Measurements from ENCODE around the gene LRRC36.
A peak's percentile ranks its signal among the peaks of the same experiment; 100 is the strongest.
"Not testable (repeated sequence)": the region's sequence is repeated elsewhere in the genome, so short reads cannot be mapped to it uniquely, and the experiment has no call there.

The LRRC36 gene

DNA sequence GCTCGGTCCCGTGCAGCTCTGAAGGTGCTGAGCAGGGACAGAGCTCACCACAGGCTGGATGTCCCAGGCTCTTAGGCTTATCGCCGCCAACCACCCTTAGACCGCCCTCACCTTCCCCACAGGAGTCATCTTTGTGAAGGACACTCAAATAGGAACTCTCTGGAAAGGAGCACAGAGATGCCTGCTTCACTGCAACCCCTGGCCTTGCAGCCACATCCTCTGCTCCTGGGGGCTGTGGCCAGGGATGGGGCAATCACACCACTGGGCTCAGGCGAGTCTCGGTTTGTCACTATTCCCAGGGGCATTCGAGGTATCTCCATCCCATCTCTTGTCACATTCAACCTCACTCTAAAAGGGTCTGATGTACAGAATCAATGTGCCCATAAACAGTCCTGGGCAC lies 78.7 kb downstream of the LRRC36 start:
- DNase-seq, result no peak

DNA sequence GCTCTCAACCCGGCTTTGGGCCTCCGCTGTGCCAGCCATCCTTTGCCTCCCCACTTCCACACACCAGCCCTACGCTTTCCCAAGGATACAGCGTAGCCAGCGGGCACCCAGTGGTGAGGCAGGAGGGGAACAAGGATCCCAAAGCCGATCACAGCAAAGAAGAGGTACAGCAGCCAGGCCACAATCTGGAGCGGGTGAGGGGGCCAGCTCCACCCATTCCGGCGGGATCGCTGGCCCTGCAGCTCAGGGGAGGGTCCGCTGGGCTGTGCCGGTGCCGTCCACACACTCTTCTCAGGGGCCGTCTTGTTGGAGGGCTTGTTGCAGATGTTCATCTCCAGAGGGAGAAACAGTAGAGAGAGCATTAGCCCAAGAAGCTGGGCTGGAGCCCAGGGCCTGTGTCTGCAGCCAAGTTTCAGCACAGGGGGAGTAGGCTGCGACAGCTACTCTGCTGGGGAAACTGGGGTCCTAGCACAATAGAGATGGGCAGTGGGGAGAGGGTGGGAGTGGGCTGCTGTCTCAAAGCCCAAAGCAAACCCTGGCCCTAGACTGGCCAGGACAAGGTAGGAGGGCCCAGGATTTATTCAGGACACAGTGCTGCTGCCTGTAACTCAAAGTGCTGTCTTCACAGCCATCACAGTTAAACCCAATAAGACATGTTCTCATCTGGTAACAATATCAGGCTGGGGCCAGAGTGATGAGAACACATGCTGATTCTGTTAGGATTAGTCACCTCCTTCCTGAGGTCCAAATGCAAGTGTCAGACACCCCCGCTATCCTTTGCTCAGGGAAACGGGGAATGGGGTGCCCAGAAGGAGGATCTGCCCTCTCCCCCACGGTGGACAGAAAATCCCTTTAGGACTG lies 79.7 kb downstream of the LRRC36 start:
- DNase-seq, result peak; percentile 81

DNA sequence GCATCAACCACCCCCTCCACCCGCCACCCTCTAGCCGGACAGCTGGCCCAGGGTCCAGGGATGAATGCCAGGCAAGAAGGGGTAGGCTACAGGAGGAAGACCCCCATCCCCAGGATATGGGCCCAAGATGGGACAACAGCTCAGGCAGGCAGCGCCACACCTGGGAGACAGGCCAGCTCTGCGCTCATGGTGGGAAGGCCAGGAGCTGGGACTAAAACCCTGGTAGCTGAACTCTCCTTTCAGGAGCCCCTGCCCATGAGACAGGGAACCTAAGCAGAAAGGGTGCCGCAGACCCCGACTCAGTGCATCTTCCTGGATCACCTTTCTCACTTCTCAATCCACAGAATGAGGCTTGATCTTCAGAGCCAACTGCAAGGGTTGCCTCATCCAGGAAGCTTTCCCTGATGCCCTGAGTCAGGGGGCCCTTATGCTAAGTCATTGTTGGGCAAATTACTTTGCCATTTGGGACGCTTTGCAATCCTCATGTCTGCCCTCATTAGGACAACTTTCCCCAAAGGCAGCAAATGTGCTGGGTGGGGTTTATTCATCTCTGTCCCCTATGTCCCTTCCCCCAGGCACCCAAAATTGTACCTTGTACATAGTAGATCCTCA lies 80.7 kb downstream of the LRRC36 start:
- DNase-seq, result no peak

DNA sequence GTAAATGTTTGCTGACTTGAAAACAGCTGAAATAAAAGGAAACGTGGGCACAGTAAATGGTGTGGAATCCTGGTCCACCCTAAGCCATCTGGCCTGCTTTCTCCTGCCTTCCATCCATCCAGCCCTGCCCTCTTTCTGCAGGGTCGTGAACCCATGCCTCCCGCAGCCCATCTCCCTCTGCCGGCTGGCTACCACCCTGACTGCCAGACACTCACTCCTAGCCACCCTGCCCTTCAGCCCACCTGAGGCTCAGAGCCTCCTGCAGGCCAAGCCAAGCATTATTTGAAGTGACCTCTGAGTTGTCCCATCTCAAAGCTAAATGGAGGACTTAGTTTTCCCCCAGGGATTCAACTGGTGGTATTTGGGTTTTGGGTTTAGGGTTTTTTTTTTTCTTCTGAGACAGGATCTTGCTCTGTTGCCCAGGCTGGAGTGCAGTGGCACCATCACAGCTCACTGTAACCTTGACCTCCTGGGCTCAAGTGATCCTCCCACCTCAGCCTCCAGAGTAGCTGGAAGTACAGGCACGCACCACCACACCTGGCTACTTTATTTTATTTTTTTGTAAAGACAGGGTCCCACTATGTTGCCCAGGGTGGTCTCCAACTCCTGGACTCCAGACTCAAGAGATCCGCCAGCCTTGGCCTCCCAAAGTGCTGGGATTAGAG lies 81.3 kb downstream of the LRRC36 start:
- no peak for DNase-seq

DNA sequence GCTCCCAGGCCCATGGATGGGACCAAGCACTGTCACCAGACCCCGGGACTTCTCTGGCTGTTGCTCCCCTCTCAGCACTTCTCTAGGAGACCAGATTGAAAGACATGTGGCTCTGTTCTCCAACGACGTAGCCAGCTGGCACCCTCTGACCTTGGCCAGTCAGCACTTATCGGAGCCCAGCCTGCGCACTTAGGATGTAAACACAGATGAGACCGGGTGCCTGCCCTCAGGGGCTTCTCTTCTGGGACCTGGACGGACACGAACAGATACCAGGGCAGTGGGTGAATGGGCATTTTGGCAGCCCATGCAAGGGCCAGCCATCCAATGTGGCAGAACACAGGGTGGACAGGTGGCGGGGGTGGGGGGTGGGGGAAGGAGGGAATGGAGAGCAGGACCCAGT lies 83.0 kb downstream of the LRRC36 start:
- DNase-seq, result no peak

DNA sequence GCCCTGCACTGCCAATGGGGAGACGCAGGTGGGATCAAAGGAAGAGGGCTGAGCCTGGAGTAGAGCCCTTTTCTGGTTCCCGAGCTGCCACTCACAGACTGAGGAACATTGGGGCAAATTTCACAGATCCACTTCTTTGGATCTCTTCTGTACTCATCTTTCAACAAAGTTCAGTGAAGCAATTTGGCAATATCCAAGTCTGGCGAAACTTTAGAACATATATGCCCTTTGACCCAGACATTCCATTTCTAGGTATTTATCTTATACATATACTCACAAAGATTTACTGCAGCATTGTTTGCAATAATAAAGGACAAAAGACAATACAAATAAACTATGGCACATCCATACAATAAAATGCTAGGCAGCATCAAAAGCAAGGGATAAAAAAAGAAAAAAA lies 84.7 kb downstream of the LRRC36 start:
- no peak for DNase-seq

DNA sequence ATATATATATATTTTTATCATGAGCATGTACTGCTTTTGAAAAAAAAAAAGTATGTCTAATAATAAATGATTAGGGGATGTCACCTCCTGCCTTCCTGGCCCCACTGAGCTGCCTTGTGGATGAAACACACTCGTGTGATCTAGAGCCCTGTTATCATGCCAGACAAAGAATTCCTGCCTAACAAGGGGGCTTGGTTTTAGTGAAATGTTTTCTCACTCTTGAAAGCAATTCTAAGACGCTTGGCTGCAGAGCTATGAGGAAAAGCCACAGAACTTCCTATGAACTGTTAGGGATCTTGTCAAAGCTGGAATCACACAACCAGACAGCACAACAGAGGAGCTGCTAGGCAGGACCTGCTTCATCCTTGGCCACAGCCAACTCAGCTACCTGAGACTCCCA lies 85.7 kb downstream of the LRRC36 start:
- DNase-seq, result no peak

DNA sequence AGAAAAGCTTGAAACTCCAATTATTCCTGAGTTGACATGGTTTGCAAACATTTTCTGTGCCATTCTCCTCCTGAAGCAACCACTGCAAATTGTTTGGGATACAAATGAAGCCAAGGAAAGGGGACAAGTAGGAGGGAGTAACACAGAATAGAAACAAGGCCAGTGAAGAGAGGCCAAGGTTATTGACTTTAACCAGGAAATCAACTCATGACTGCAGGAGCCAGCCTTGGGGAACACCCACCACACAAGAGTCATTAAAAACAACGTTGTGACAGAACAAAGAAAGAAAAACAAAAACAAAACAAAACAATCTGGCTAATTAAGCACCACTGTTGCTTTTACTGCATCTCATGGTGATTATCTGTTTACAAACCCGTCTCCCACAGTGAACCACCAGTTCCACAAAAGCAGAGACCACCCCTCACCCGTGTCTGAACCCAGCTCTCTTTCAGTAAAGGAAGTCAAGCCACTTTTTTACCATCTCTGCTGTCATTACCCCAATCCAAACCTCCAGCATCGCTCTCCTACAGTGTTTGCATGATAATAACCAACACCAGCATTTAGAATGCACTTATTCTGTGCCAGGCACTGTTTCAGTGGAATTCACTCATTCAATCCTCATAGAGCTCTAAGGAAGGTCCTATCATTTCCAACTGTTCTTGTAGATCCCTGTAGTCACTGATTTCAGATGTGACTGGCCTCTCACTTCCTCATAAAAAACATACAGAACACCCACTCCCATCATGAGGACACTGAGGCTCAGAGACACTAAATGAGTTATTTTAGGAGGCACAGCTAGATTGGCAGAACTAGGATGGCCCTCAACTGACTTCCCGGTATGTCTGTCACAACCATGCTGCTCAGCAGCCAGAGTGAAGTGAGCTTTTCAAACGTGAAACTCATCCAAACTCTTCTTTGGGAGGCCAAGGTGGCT lies 87.6 kb downstream of the LRRC36 start:
- DNase-seq, result no peak

DNA sequence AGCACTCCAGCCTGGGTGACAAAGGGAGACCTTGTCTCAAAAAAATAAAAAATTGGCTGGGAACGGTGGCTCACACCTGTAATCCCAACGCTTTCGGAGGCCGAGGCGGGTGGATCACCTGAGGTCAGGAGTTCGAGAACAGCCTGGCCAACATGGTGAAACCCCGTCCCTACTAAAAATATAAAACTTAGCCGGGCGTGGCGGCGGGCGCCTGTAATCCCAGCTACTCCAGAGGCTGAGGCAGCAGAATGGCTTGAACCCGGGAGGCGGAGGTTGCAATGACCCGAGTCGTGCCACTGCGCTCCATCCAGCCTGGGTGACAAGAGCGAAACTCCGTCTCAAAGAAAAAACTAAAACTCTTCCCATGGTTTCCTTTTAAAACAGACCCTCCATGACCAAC lies 88.8 kb downstream of the LRRC36 start:
- not testable (repeated sequence) for DNase-seq

DNA sequence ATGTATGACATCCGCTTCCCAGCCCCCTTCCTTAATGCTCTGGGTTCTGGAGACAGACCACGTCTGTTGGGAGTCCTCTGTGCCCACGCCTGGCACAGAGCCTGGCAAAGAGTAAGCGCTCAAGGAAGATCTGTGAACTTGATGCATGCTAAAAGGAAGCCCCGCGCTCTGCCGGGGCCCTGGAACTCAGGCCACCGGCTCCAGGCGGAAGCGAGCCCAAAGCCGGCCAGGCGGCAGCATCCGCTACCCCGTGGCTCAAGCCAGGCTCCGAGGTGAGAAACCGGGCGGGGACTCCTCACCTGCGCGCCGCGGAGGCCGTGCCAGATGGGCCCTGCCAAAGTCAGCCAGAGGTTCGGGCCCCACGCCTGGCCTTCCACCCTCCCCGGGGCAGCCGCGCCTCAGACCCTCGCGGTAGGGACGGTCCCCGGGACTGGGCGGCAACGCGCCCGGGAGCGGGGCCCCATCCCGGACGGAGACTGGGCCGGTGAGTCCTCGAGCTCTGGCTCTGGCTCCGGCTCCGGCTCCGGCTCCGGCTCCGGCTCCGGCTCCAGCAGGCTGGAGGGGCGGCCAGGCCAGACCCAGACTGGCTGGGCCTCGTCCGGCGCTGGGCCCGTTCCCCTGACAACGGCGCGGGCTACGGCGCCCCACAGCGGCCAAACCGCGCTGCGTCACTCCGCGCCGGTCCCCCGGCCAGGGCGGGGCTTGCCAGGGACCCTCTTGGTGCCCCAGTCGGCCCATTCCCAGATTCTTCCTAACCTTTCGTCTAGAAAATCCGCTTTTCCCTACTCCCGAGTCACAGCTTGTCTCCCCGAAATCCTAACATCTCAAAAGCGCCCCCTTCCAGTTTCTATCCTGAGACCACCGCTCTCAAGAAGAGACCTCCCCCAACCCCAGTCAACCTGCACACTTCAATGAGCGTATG lies 89.5 kb downstream of the LRRC36 start, which contains the start of gene ZDHHC1:
Gene ZDHHC1 (minus strand): TSS at position 606 of the 922 bp plus-strand sequence. CDS start 8,702 bp downstream, outside the sequence.
- DNase-seq, result peak; percentile 74

DNA sequence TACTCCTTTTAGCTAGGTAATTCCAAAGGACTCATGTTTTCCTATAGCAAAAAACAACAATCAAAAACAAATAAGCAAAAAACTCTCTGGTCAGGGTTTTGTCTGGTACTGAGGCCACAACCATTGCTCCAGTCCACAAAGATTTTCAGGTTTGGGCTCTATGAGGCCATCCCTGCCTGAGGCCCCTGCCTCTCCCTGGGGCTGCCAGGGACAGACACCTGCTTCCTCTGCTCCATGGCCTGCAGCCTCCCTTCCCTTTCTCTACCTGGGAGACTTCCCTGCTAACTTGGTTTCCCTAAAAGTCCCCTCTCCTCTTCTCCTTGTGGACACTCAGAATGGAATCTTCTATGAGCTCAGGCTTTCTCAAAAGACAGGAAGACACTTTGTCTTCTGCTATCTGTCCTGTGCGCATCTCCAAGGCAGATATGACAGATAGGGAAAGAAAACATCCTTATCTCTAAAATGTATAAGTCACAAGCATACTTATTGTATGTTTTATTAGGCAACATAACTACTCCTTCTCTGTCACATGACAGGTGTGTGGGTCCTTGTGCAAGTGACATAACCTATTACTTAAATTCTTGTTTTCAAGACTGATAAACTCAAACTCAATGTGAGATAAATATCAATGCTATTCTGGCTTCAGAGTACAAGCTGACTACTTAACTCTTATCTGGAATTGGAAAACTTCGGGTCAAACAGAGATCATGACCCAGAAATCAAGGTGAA lies 90.9 kb downstream of the LRRC36 start:
- DNase-seq, result no peak

DNA sequence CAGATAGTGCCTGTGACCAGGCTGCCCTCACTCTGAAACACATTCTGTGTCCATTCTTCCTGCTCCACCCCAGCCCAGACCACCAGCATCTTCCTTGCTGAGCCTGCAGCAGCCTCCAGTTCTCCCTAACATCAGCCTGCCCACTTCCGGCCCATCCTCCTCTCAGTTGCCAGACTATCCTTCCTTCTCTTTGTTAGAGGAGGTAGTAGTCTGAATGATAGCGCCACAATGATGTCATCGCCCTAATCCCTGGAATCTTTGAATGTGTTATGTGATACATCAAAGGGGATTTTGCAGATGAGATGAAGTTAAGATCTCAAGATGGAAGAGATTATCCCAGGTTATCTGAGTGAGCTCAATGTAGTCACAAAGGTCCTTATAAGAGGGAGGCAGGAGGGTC lies 92.9 kb downstream of the LRRC36 start:
- DNase-seq, result peak; percentile 36

DNA sequence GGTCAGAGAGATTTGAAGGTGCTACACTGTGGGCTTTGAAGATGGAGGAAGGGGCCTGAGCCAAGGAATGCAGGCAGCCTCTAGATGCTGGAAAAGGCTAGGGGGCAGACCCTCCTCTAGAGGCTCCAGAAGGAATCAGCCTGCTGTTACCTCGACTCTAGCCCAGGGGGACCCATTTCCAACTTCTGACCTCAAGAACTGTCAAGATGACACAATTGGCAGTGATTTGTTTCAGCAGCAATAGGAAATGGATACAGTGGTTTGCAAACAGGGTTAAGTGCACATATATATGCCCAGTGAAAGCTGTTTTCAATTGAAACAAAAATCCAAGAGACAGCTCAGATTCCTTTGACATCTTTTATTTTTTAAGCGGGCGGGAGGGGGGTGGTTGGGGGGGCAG lies 93.3 kb downstream of the LRRC36 start:
- no peak for DNase-seq

DNA sequence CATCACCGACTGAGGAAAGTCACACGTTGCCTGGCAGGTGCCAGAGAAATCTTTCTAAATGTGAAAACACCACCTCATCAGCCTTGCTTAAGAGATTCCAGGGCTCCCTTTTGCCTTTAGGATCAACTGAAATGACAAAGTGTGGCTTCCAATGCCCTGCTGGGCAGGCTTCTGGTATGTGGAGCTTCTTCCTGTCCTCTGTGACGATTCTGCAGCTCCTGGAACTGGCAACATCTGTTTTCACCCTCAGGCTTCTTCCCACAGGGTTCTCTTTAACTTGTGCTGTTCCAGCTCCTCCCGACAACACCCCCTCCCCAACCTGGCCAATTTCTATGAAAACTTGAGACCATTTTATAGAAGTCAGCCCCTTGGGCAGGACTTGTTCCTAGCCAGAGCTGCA lies 94.4 kb downstream of the LRRC36 start:
- no peak for DNase-seq

DNA sequence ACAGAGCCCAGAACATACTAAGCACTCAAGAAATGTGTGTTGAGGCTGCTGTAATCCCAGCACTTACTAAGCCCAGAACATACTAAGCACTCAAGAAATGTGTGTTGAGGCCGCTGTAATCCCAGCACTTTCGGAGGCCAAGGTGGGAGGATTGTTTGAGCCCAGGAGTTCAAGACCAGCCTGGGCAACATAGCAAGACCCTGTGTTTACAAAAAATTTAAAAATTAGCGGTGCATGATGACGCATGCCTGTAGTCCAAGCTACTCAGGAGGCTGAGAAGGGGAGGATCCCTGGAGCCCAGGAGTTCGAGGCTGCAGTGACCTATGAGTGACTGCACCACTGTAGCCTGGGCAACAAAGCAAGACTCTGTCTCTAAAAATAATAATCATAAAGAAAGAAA lies 96.4 kb downstream of the LRRC36 start:
- DNase-seq, result no peak

DNA sequence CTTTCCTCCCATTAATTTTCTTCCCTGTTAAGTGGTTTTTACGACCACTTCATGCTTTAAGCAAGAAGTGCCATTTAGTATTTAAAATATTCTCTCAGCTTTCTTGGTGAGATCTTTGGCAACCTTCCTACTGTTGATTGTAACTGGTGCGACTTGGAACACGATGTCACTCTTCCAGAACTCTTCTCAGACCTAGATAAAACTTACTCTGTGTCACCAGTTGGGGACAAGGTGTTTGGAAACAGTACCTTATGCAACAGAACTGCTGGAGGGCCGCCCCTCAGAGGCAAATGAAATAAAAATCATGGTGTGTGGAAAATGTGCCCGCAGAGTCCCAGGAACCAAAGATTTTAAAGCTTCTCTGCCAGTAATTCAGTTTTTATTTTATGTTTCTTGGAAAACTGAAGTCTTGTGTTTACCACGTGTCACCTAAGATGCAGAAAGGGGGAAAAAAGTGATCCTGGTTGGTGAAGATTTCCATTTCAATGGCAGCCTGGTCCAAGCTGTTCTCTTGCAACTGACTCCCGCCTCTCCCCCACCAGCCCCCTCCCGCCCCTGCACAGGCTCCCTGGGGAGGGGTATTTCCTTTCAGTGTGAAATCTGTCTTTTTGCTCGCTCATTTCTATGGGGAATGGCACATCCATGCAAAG lies 97.1 kb downstream of the LRRC36 start:
- no peak for DNase-seq

DNA sequence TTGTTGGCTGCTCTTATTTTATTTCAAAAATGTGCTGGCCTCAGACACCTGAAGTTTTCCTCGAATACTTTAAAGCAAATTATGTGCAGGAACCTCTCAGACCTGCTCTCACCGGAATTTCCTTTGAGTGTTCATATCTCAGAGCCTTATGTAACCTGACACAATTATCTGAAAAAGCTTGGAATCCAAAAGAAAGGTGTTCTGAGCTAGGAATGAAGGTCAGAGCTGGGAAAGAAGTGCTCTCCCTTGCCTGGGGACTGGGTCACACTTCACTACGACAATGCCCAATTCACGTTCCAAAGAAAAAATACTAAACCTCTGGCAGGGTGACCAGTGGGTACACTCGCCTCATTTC lies 97.6 kb downstream of the LRRC36 start:
- no peak for DNase-seq

DNA sequence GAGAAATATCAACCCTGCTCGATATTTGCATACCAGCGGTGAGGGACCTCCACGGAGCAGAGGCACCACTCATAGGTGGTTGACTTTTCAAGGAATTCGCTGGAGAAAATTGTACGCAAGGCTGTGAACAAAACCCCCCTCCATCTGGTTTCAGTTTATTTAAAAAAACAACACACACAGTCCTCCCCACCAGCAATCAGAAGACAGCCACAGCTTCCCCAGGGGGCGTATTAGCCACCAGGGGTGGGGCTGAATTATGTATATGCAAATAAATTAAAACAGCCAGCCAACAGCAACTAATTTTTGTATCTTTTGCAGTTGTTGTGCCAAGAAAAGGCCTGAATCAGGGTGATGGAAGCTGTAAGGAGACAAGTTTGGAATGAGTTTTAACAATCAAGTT lies 98.4 kb downstream of the LRRC36 start:
- DNase-seq, result peak; percentile 57

DNA sequence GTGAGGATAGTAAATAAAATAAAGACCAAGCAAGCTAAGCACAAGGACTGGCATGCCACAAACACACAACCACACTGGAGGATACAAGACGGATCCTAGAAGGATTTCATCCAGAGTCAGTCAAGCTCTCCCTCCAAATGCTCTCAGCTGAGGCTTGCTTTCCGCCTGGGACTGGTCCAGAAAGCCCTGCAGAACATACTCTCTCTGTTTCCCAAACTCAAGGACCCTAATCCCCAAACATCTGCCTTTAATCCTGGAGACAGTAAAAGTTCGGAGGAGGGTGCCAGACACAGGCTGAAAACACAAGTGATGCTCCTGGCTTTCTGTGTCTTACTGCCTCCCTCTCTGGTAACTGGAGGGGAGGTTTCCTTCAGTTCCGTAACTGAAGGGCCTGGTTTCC lies 99.0 kb downstream of the LRRC36 start:
- no peak for DNase-seq

DNA sequence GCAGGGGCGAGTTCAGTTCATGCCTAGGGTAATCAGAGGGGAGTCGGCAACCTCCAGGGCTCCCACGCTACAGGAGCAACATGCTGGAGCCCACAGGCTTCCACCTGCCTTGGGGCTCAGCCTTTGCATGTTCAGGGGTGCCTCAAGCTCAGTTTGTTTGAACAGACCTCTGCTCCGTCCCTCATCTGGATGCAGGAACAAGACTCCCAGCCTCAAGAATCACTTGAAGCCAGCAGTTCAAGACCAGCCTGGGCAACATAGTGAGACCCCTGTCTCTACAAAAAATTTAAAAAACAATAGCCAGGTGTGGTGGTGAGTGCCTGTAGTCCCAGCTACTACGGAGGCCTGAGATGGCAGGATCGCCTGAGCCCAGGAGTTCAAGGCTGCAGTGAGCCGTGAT lies 99.4 kb downstream of the LRRC36 start:
- no peak for DNase-seq
